B cell (primary cell): ENCODE data around the gene SPATA21. TPM values are rescaled to one million over a fixed set of nuclear protein-coding genes. Genes with fewer than 3 reads are reported as not detected.
"Not testable (repeated sequence)": the region's sequence is repeated elsewhere in the genome, so short reads cannot be mapped to it uniquely, and the experiment has no call there.

Experiments
- ATAC-seq: fragments of 200-7000 bp; cut with Tn5 transposase; one replicate; pipeline ENCODE4 v1.10.0; 2021; ENCODE audit warnings: low read depth, mild to moderate bottlenecking, moderate number of reproducible peaks, moderate library complexity
- CTCF ChIA-PET: fragments of 350-600 bp; sonication (Branson Sonifier 250); formaldehyde crosslinking; loops from one replicate; lab custom pipeline; 2021; ENCODE audit warnings: antibody characterized with exemption, inconsistent platforms; lab: Charles Lee
- POLR2A ChIA-PET: fragments of 350-600 bp; sonication (Branson Sonifier 250); formaldehyde crosslinking; loops from one replicate; lab custom pipeline; 2021; ENCODE audit warnings: antibody characterized with exemption; lab: Charles Lee
- DNase-seq: peaks from one replicate; pipeline ENCODE4 v3.0.0; 2013
- H2AFZ ChIP-seq: 2 replicates; pipeline ENCODE4 v1.6.1; 2012; ENCODE audit warnings: mild to moderate bottlenecking, low read depth, low read length; ENCODE audit not compliant: insufficient read depth, poor library complexity, severe bottlenecking
- H3K27ac ChIP-seq, 2 donors: 1 replicate in 1 of 2; 2 replicates in 1 of 2; pipeline ENCODE4 v1.5.1; 2012 to 2013; ENCODE audit warnings: low read length in 2 of 2, mild to moderate bottlenecking in 2 of 2, moderate library complexity in 1 of 2
- H3K27me3 ChIP-seq, 4 experiments: fragments of 200-600 bp in 1 of 4; sonication (generic) in 1 of 4; replicated peaks in 1 of 4; 1 replicate in 2 of 4; 2 replicates in 2 of 4; pipeline versions ENCODE4 v1.6.1 to v1.7.0; 2013 to 2016; ENCODE audit warnings: low read length in 3 of 4, mild to moderate bottlenecking in 2 of 4, mixed read lengths in 1 of 4, moderate library complexity in 1 of 4; ENCODE audit not compliant: insufficient read depth in 4 of 4, control insufficient read depth in 3 of 4; ENCODE audit errors: control extremely low read depth in 1 of 4
- H3K36me3 ChIP-seq, 2 experiments: replicated peaks in 1 of 2; 1 replicate in 1 of 2; 2 replicates in 1 of 2; pipeline versions ENCODE4 v1.6.1 to v1.7.1; 2013; ENCODE audit warnings: low read length in 1 of 2; ENCODE audit not compliant: insufficient read depth in 2 of 2, control insufficient read depth in 1 of 2; ENCODE audit errors: control extremely low read depth in 1 of 2, extremely low read depth in 1 of 2
- H3K4me1 ChIP-seq, 2 donors: fragments of 200-600 bp in 1 of 2; sonication (generic) in 1 of 2; 1 replicate in 1 of 2; 2 replicates in 1 of 2; pipeline versions ENCODE4 v1.5.1 to v1.6.1; 2013 to 2017; ENCODE audit warnings: low read length in 2 of 2; ENCODE audit not compliant: control insufficient read depth in 2 of 2, insufficient read depth in 2 of 2
- H3K4me2 ChIP-seq: replicated peaks from 2 replicates; pipeline ENCODE3; 2012; ENCODE audit warnings: mild to moderate bottlenecking, low read depth, low read length; ENCODE audit not compliant: poor library complexity, severe bottlenecking
- H3K4me3 ChIP-seq, 5 experiments: fragments of 200-600 bp in 1 of 5; sonication (generic) in 1 of 5; 1 replicate in 3 of 5; 2 replicates in 2 of 5; pipeline versions ENCODE4 v1.5.1 to v1.7.0; 2011 to 2016; ENCODE audit warnings: low read length in 4 of 5, mild to moderate bottlenecking in 4 of 5, low read depth in 2 of 5, control low read depth in 1 of 5, moderate library complexity in 1 of 5; ENCODE audit not compliant: insufficient read depth in 1 of 5; ENCODE audit errors: control extremely low read depth in 1 of 5, extremely low read depth in 1 of 5
- H3K79me2 ChIP-seq: fragments of 200-600 bp; sonication (generic); one replicate; pipeline ENCODE4 v1.6.0; 2016; ENCODE audit warnings: low read length; ENCODE audit not compliant: control insufficient read depth, insufficient read depth
- H3K9ac ChIP-seq: fragments of 200-600 bp; sonication (generic); 2 replicates; pipeline ENCODE4 v1.6.1; 2017; ENCODE audit warnings: mild to moderate bottlenecking, low read length, moderate library complexity
- H3K9me3 ChIP-seq, 3 donors: one replicate each; pipeline versions ENCODE4 v1.6.1 to v1.7.1; 2013; ENCODE audit warnings: low read length in 2 of 3; ENCODE audit not compliant: control insufficient read depth in 2 of 3, insufficient read depth in 1 of 3; ENCODE audit errors: control extremely low read depth in 1 of 3
- H4K20me1 ChIP-seq: 2 replicates; pipeline ENCODE4 v1.6.0; 2012; ENCODE audit warnings: mild to moderate bottlenecking, low read length; ENCODE audit not compliant: insufficient read depth, control insufficient read depth, poor library complexity, severe bottlenecking
- H3K27ac Mint-ChIP-seq: one replicate; pipeline ENCODE4 v1.8.0; 2021; ENCODE audit warnings: mixed read lengths
- H3K27me3 Mint-ChIP-seq: one replicate; pipeline ENCODE4 v1.8.0; 2021; ENCODE audit warnings: mixed read lengths
- H3K4me1 Mint-ChIP-seq: one replicate; pipeline ENCODE4 v1.8.0; 2021; ENCODE audit warnings: mixed read lengths
- H3K4me3 Mint-ChIP-seq: one replicate; pipeline ENCODE4 v1.8.0; 2021; ENCODE audit warnings: mixed read lengths
- H3K9me3 Mint-ChIP-seq: one replicate; pipeline ENCODE4 v1.8.0; 2022; ENCODE audit warnings: mixed read lengths; ENCODE audit not compliant: insufficient read depth
- EZH2 ChIP-seq: IDR thresholded peaks from 2 replicates; pipeline ENCODE4 v1.6.1; 2012; ENCODE audit warnings: borderline replicate concordance, low read depth, mild to moderate bottlenecking, moderate library complexity, low read length; ENCODE audit not compliant: insufficient read depth, poor library complexity, severe bottlenecking
- WGBS: methylation state at CpG from one replicate; pipeline ENCODE4 v1.1.5; 2013; ENCODE audit warnings: missing lambda C conversion rate; ENCODE audit not compliant: insufficient coverage; 5-methylcytosine and 5-hydroxymethylcytosine counted together
- intact Hi-C: fragments of 100-400 bp; cut with micrococcal nuclease; formaldehyde crosslinking; loops from one replicate; pipeline ENCODE4 v1.10.0; 2022
- polyA plus RNA-seq: library from polyadenylated mRNA; depleted of rRNA; stranded (reverse); fragments of >200 nt; gene quantifications from 2 replicates; pipeline ENCODE4 v1.2.3, GENCODE V29; 2012
- total RNA-seq, 2 donors: library from RNA; stranded (reverse); fragments of 120-200 nt in 1 of 2; gene quantifications; 1 replicate in 1 of 2; 2 replicates in 1 of 2; pipeline versions ENCODE4 v1.2.3 to v1.2.4, GENCODE V29; 2013 to 2022
- TF ChIP-seq, protein P1 (sequence below): fragments of 200-600 bp; IDR thresholded peaks from one replicate; pipeline ENCODE4 v1.8.0; 2022; ENCODE audit warnings: antibody characterized with exemption, mild to moderate bottlenecking

The SPATA21 gene
- total and polyA plus RNA-seq, 2 donors (not counting 1 experiment from before 2014, with no cell fraction given): 0.01 TPM; not detected in 1

DNA sequence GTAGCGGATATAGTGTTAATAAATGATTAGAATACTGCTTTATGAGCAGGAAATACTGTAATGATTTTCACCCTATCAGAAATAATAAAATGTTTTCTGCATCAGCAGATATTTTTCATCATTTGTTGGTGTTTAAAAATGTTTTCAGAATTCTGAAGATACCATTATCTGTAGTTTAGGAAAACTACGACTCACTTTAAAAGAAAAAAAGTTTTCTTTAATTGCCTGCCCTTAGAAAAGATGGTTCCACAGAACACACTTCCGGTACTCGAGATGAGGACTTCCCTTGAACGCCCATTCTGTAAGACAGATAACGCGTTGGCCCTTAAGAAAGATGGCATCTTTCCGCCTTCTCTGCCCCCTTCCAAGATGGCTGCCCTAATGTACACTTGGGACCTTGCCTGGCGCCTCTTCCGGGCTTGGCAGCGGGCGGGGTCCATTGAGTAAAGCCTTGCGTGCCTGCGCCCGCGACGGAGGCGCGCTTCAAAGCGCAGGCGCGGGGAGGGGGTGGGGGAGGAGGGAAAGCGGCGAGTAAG lies 70.4 kb downstream of the SPATA21 start, which contains the start of gene SZRD1:
SZRD1 (plus strand) TSS at position 521 of the 536 bp plus-strand sequence. CDS start 16 bp downstream, outside the sequence.
- no peaks in the 10 kb centered on the region for H3K27me3 ChIP-seq
- no peaks in the 10 kb centered on the region for H3K27me3 Mint-ChIP-seq
- ATAC-seq (peak; percentile 83), DNase-seq (peak; percentile 99)
- H3K9ac ChIP-seq: peak within 1 kb of the TSS; percentile 95
- H4K20me1 ChIP-seq: peaks cover 41% of the 10 kb centered on the region
- under 1% methylated on average over 22 of the region's 24 CpGs for WGBS
- no peaks in the 10 kb centered on the region for H3K9me3 ChIP-seq
- peak within 1 kb of the TSS; percentile 100 for H3K27ac Mint-ChIP-seq
- peak within 1 kb of the TSS; percentile 89 to 98 (median 91) for H3K4me3 ChIP-seq
- POLR2A ChIA-PET: interaction anchor here (0.6 to 2.6 kb wide), 9 partner anchors 11 to 507 kb away, joined by 3 to 7 read pairs (median 4); partner anchors contain the start of genes FBXO42, NBPF1 and NECAP2
- intact Hi-C loops: loop anchor here (1.0 to 10.0 kb wide), 9 partner anchors 14 to 529 kb away; partner anchors contain the start of genes FBXO42, NECAP2 and ZBTB17
- peaks cover 42% of the 10 kb centered on the region for H3K79me2 ChIP-seq
- CTCF ChIA-PET: no interaction called here
- H3K27ac ChIP-seq: peak within 1 kb of the TSS; percentile 98 to 99
- H3K4me1 Mint-ChIP-seq: peaks cover 36% of the 10 kb centered on the region
- no peaks in the 10 kb centered on the region for H3K36me3 ChIP-seq
- peaks cover 18 to 29% of the 10 kb centered on the region in 2 donors for H3K4me1 ChIP-seq
- H3K4me3 Mint-ChIP-seq: peak within 1 kb of the TSS; percentile 99
- H3K4me2 ChIP-seq: peak within 1 kb of the TSS; percentile 85
- H2AFZ ChIP-seq: peak within 1 kb of the TSS; percentile 68
- H3K9me3 Mint-ChIP-seq: no peaks in the 10 kb centered on the region
- TF ChIP-seq EZH2: no peak
- TF ChIP-seq, protein P1, sequence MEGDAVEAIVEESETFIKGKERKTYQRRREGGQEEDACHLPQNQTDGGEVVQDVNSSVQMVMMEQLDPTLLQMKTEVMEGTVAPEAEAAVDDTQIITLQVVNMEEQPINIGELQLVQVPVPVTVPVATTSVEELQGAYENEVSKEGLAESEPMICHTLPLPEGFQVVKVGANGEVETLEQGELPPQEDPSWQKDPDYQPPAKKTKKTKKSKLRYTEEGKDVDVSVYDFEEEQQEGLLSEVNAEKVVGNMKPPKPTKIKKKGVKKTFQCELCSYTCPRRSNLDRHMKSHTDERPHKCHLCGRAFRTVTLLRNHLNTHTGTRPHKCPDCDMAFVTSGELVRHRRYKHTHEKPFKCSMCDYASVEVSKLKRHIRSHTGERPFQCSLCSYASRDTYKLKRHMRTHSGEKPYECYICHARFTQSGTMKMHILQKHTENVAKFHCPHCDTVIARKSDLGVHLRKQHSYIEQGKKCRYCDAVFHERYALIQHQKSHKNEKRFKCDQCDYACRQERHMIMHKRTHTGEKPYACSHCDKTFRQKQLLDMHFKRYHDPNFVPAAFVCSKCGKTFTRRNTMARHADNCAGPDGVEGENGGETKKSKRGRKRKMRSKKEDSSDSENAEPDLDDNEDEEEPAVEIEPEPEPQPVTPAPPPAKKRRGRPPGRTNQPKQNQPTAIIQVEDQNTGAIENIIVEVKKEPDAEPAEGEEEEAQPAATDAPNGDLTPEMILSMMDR: no peak

DNA sequence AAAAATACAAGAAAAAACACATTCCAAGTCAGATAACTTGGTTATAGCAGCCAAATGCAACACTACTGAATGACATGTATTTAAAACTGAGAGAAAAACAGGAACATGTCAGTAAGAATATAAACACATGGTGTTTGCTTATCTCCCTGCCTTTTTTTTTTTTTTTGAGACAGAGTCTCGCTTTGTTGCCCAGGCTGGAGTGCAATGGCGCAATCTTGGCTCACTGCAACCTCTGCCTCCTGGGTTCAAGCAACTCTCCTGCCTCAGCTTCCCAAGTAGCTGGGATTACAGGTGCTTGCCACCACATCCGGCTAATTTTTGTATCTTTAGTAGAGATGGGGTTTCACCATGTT lies 72.1 kb downstream of the SPATA21 start:
- not testable (repeated sequence) for DNase-seq, H2AFZ ChIP-seq, H3K27me3 Mint-ChIP-seq, ATAC-seq, H3K4me3 Mint-ChIP-seq, H3K36me3 ChIP-seq, H3K9ac ChIP-seq, H3K9me3 ChIP-seq, H3K4me3 ChIP-seq, H3K27ac Mint-ChIP-seq, H3K27me3 ChIP-seq, H3K9me3 Mint-ChIP-seq, H3K27ac ChIP-seq, H3K4me2 ChIP-seq
- peaks cover 25% of the 10 kb centered on the region for H4K20me1 ChIP-seq
- intact Hi-C loops: loop anchor here (5.0 to 10.0 kb wide), 3 partner anchors 280 to 528 kb away; partner anchors contain the start of gene ZBTB17
- peaks cover 18 to 22% of the 10 kb centered on the region in 2 donors for H3K4me1 ChIP-seq
- WGBS: no CpG with 5 or more reads among the region's 3 CpGs
- H3K79me2 ChIP-seq: peaks cover 26% of the 10 kb centered on the region
- H3K4me1 Mint-ChIP-seq: peaks cover 29% of the 10 kb centered on the region
- ChIA-PET CTCF (interaction anchor here (0.9 to 4.0 kb wide), 7 partner anchors 9 to 292 kb away, joined by 3 to 52 read pairs (median 4); partner anchors contain the start of genes FAM131C and FBXO42), POLR2A (interaction anchor here (0.6 to 1.6 kb wide), 5 partner anchors 13 to 586 kb away, joined by 3 to 6 read pairs (median 4); partner anchors contain the start of genes FBXO42, NBPF1 and NECAP2)
